NCI-H146 (cell line): ENCODE results near the gene GON4L.
A peak's percentile ranks its signal among the peaks of the same experiment; 100 is the strongest.
"Not testable (repeated sequence)": the region's sequence is repeated elsewhere in the genome, so short reads cannot be mapped to it uniquely, and the experiment has no call there.

Experiments used
- DNase-seq: peaks from one replicate; lab custom pipeline; 2025; lab: John Stamatoyannopoulos, UW

The GON4L gene

GRCh38 chr1:155748141-155748540 is 108.9 kb downstream of the GON4L start:
- not testable (repeated sequence) for DNase-seq

- DNase-seq, result not testable (repeated sequence)
Observed at GRCh38 chr1:155747586-155747985, 109.4 kb downstream of the GON4L start.

GRCh38 chr1:155745284-155746228 is 111.5 kb downstream of the GON4L start:
- DNase-seq, result peak; percentile 98

GRCh38 chr1:155744711-155745283 is 112.2 kb downstream of the GON4L start:
- DNase-seq, result no peak

GRCh38 chr1:155741908-155742307 is 115.1 kb downstream of the GON4L start:
- DNase-seq, result no peak

GRCh38 chr1:155740995-155741394 is 116.0 kb downstream of the GON4L start:
- DNase-seq, result no peak

- DNase-seq, result peak; percentile 56
Observed at GRCh38 chr1:155729031-155729898, 127.7 kb downstream of the GON4L start.

- DNase-seq, result no peak
Observed at GRCh38 chr1:155725142-155725541, 131.9 kb downstream of the GON4L start.

GRCh38 chr1:155719703-155720102 is 137.3 kb downstream of the GON4L start:
- DNase-seq, result no peak

- DNase-seq, result not testable (repeated sequence)
Observed at GRCh38 chr1:155718524-155719115, 138.4 kb downstream of the GON4L start.

GRCh38 chr1:155717041-155717440 is 140.0 kb downstream of the GON4L start:
- DNase-seq, result no peak

GRCh38 chr1:155715777-155716176 is 141.2 kb downstream of the GON4L start:
- peak; percentile 34 for DNase-seq

- DNase-seq, result not testable (repeated sequence)
Observed at GRCh38 chr1:155715056-155715455, 142.0 kb downstream of the GON4L start.

- DNase-seq, result no peak
Observed at GRCh38 chr1:155713075-155713474, 143.9 kb downstream of the GON4L start.

- not testable (repeated sequence) for DNase-seq
Observed at GRCh38 chr1:155712636-155713035, 144.4 kb downstream of the GON4L start.

- DNase-seq, result not testable (repeated sequence)
Observed at GRCh38 chr1:155711457-155711856, 145.6 kb downstream of the GON4L start.

GRCh38 chr1:155709391-155709790 is 147.6 kb downstream of the GON4L start:
- no peak for DNase-seq

GRCh38 chr1:155706139-155706538 is 150.9 kb downstream of the GON4L start:
- no peak for DNase-seq

GRCh38 chr1:155704414-155704813 is 152.6 kb downstream of the GON4L start:
- DNase-seq, result not testable (repeated sequence)

- no peak for DNase-seq
Observed at GRCh38 chr1:155703216-155703615, 153.8 kb downstream of the GON4L start.

GRCh38 chr1:155701675-155702074 is 155.3 kb downstream of the GON4L start:
- DNase-seq, result not testable (repeated sequence)
